ENCODE data around the gene FRMD4B. TPM values are rescaled to one million over a fixed set of nuclear protein-coding genes. Genes with fewer than 3 reads are reported as not detected.

FRMD4B gene
- total and polyA plus RNA-seq, 4 donors: 5.6 to 73.6 (median 24.0) TPM

DNA sequence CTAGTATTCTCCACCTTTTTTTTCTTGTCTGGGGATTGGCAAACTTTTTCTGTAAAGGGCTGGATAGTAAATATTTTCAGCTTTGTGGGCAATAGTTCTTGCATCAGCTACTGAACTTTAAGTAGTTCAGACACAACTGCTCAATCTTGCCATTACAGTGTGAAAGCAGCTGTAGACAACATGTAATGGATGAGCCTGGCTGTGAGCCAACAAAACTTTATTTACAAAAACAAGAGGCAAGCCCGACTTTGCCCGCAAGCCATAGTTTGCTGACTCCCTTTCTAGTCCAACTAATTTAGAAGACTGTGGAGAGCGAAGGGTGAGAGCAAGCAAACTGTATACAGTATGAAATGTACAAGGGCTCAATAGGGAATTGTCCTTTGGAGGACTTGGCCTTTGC is 6.2 kb downstream of the FRMD4B start:
- intact Hi-C loops (cut with DNase I): no loop called here
- no peak for ATAC-seq (ENCODE audit: low FRiP score)
- H3K4me3 ChIP-seq (ENCODE audit: low read length in 2 of 2): no peak overlapping the region
- no peak for DNase-seq
- H3K4me1 ChIP-seq (ENCODE audit: control insufficient read depth in 1 of 2, insufficient read depth in 2 of 2, low read length in 2 of 2): no peaks in the 10 kb centered on the region
- H3K27ac ChIP-seq (ENCODE audit: low read depth in 1 of 2, low read length in 2 of 2): no peak overlapping the region
- H3K36me3 ChIP-seq (ENCODE audit: control insufficient read depth in 1 of 2, insufficient read depth in 2 of 2, low read length in 1 of 2): no peaks in the 10 kb centered on the region
- 78 to 79% methylated on average over 3 of the region's 3 CpGs for WGBS, 2 donors
- no peaks in the 10 kb centered on the region for H3K27me3 ChIP-seq (ENCODE audit: control insufficient read depth in 1 of 2, insufficient read depth in 2 of 2, low read length in 1 of 2)
- H3K9me3 ChIP-seq (ENCODE audit: control insufficient read depth, low read length): no peaks in the 10 kb centered on the region

DNA sequence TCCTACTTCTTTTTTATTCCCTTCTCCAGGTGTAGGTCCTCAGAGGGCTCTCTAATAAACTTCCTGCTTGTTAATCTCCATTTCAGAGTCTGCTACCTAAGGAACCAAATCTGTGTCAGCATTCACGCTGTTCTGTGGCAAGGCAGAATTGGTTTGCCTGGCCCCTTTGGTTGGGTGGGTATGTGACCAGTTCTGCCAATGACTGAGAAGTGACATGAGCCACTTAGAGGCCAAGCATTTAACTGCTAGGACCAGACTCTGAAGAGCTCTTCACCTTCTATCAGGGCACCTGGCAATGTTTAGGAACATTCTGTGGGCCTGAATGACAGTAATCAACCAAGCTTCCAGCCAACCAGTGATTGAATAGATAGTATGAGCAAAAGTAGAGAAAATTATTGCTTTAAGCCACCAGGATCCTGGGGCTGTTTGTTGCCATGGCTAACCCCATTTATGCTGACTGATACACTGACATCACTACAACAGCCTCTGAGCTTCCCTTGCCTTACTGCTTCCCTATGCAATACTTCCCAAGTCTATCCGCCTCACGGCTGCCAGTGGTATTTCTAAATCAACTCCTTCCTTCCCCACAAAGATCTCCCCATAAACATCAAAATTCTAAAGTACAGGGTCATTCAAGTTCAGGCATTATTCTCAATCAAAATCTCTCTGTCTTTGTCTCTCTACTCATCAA is 7.6 kb downstream of the FRMD4B start:
- no peak for ATAC-seq (ENCODE audit: low FRiP score)
- whole genome bisulfite sequencing, 2 donors: 97 to 98% methylated on average over 3 of the region's 3 CpGs
- intact Hi-C loops (cut with DNase I): no loop called here

DNA sequence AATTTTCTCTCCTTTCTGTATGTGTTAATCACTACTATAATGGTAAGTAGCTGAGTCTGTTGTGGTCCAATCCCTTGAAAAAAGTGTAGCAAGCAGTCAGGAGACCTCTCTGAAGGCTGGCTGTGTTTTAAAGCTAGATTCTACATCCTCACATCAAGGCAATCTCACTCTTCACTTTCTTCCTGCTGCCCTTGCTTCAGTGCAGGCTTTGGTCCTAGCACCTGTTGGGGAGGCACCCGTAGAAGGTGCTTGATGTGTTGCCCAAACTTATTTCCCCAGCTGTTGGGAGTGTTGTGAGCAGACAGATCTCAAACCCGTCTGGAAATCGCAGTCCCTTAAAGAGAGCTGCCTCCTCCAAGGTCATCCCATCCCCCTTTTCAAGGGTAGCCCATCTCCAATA is 8.6 kb downstream of the FRMD4B start:
- 91 to 92% methylated on average over 3 of the region's 3 CpGs for WGBS, 2 donors
- DNase-seq (no peak), ATAC-seq (ENCODE audit: low FRiP score) (no peak)
- H3K27me3 ChIP-seq (ENCODE audit: control insufficient read depth in 1 of 2, insufficient read depth in 2 of 2, low read length in 1 of 2): no peaks in the 10 kb centered on the region
- no peaks in the 10 kb centered on the region for H3K4me1 ChIP-seq (ENCODE audit: control insufficient read depth in 1 of 2, insufficient read depth in 2 of 2, low read length in 2 of 2)
- H3K27ac ChIP-seq (ENCODE audit: low read depth in 1 of 2, low read length in 2 of 2): no peak overlapping the region
- no peaks in the 10 kb centered on the region for H3K36me3 ChIP-seq (ENCODE audit: control insufficient read depth in 1 of 2, insufficient read depth in 2 of 2, low read length in 1 of 2)
- no peak overlapping the region for H3K4me3 ChIP-seq (ENCODE audit: low read length in 2 of 2)
- no peaks in the 10 kb centered on the region for H3K9me3 ChIP-seq (ENCODE audit: control insufficient read depth, low read length)
- intact Hi-C loops (cut with DNase I): no loop called here

More for the DNA sequence above, 7.6 kb downstream of the FRMD4B start:
- Histone ChIP-seq H3K4me3 (ENCODE audit: low read length in 2 of 2) (no peak overlapping the region), H3K9me3 (ENCODE audit: control insufficient read depth, low read length) (no peaks in the 10 kb centered on the region), H3K4me1 (ENCODE audit: control insufficient read depth in 1 of 2, insufficient read depth in 2 of 2, low read length in 2 of 2) (no peaks in the 10 kb centered on the region), H3K27me3 (ENCODE audit: control insufficient read depth in 1 of 2, insufficient read depth in 2 of 2, low read length in 1 of 2) (no peaks in the 10 kb centered on the region), H3K36me3 (ENCODE audit: control insufficient read depth in 1 of 2, insufficient read depth in 2 of 2, low read length in 1 of 2) (no peaks in the 10 kb centered on the region), H3K27ac (ENCODE audit: low read depth in 1 of 2, low read length in 2 of 2) (no peak overlapping the region)
- no peak for DNase-seq

DNA sequence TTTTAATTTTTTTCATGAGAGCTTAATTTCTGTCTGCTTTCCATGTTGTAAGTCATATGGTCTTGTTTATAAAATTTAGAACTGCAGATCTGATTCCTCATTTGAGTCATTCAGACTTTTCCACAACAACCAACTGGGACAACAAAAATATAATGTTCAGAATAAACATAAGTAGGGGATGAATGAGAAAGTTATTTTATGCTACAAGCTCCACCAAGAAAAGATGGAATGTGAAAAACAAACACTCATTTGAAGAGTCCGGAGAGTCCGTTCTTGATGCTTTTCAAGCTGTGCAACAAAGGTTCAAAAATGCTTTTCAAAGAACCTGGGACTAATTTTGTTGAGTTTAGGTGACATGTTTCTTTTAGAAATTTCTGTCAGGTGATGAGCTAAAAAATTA is 9.2 kb downstream of the FRMD4B start:
- H3K27ac ChIP-seq (ENCODE audit: low read depth in 1 of 2, low read length in 2 of 2): no peak overlapping the region
- no peaks in the 10 kb centered on the region for H3K4me1 ChIP-seq (ENCODE audit: control insufficient read depth in 1 of 2, insufficient read depth in 2 of 2, low read length in 2 of 2)
- no peaks in the 10 kb centered on the region for H3K9me3 ChIP-seq (ENCODE audit: control insufficient read depth, low read length)
- H3K27me3 ChIP-seq (ENCODE audit: control insufficient read depth in 1 of 2, insufficient read depth in 2 of 2, low read length in 1 of 2): no peaks in the 10 kb centered on the region
- H3K4me3 ChIP-seq (ENCODE audit: low read length in 2 of 2): no peak overlapping the region
- intact Hi-C loops (cut with DNase I): no loop called here
- H3K36me3 ChIP-seq (ENCODE audit: control insufficient read depth in 1 of 2, insufficient read depth in 2 of 2, low read length in 1 of 2): no peaks in the 10 kb centered on the region
- ATAC-seq (ENCODE audit: low FRiP score) (no peak), DNase-seq (no peak)
- 23 to 56% methylated on average over 2 of the region's 2 CpGs for WGBS, 2 donors

DNA sequence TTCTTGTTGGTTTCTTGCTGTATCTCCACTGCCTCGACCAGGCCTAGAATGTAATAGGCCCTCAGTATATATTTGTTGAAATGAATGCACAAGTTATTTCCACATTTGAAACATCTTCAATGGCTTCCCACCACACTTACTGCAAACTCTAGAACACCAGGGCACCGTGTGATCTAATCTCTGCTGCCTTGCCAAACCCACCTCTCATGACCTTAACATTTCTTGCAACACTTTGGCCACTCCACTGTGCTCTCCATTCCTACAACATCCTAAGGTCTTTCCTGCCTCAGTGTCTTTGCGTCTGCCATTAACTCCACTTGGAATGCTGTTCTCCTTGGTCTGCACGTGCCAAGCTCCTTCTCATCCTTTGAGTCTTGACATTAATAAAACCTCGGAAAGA is 14.1 kb downstream of the FRMD4B start:
- Histone ChIP-seq H3K4me3 (ENCODE audit: low read length in 2 of 2) (no peak overlapping the region), H3K9me3 (ENCODE audit: control insufficient read depth, low read length) (no peaks in the 10 kb centered on the region), H3K27ac (ENCODE audit: low read depth in 1 of 2, low read length in 2 of 2) (peak overlapping the region in 1 of 2 donors; percentile 10), H3K27me3 (ENCODE audit: control insufficient read depth in 1 of 2, insufficient read depth in 2 of 2, low read length in 1 of 2) (no peaks in the 10 kb centered on the region), H3K4me1 (ENCODE audit: control insufficient read depth in 1 of 2, insufficient read depth in 2 of 2, low read length in 2 of 2) (peaks cover 3% of the 10 kb centered on the region in 2 donors), H3K36me3 (ENCODE audit: control insufficient read depth in 1 of 2, insufficient read depth in 2 of 2, low read length in 1 of 2) (no peaks in the 10 kb centered on the region)
- 87 to 89% methylated on average over 5 of the region's 5 CpGs for WGBS, 2 donors
- ATAC-seq (ENCODE audit: low FRiP score) (no peak), DNase-seq (no peak)
- intact Hi-C loops (cut with DNase I): loop anchor here in 1 of 2 donors (5.0 kb wide), 1 partner anchor 45 kb away; no protein-coding TSS in a partner anchor

DNA sequence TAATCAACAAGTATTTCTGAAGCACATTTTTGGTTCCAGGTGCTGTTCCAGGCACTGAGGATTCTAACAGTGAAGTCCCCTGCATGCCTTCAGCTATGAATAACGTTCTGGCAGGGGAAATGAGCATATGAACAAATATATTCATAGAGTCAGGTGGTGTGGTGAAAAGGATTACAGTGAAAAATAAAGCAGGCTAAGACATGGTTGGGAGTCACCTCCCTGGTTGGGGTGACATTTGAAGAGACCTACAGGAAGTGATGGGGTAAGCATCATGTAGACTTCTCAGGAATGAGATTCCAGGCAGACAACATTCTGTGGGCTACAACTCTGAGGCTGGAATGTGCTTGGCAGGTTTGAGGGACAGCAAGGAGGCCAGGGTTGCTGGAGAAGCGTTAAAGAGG is 15.0 kb downstream of the FRMD4B start:
- Histone ChIP-seq H3K27ac (ENCODE audit: low read depth in 1 of 2, low read length in 2 of 2) (peak overlapping the region; percentile 36 to 66), H3K4me3 (ENCODE audit: low read length in 2 of 2) (no peak overlapping the region), H3K9me3 (ENCODE audit: control insufficient read depth, low read length) (no peaks in the 10 kb centered on the region), H3K4me1 (ENCODE audit: control insufficient read depth in 1 of 2, insufficient read depth in 2 of 2, low read length in 2 of 2) (peaks cover 3% of the 10 kb centered on the region in 2 donors), H3K27me3 (ENCODE audit: control insufficient read depth in 1 of 2, insufficient read depth in 2 of 2, low read length in 1 of 2) (no peaks in the 10 kb centered on the region), H3K36me3 (ENCODE audit: control insufficient read depth in 1 of 2, insufficient read depth in 2 of 2, low read length in 1 of 2) (no peaks in the 10 kb centered on the region)
- 30 to 40% methylated on average over 2 of the region's 2 CpGs for WGBS, 2 donors
- no peak for DNase-seq
- ATAC-seq (ENCODE audit: low FRiP score): no peak
- intact Hi-C loops (cut with DNase I): loop anchor here in 1 of 2 donors (5.0 kb wide), 1 partner anchor 44 kb away; no protein-coding TSS in a partner anchor

DNA sequence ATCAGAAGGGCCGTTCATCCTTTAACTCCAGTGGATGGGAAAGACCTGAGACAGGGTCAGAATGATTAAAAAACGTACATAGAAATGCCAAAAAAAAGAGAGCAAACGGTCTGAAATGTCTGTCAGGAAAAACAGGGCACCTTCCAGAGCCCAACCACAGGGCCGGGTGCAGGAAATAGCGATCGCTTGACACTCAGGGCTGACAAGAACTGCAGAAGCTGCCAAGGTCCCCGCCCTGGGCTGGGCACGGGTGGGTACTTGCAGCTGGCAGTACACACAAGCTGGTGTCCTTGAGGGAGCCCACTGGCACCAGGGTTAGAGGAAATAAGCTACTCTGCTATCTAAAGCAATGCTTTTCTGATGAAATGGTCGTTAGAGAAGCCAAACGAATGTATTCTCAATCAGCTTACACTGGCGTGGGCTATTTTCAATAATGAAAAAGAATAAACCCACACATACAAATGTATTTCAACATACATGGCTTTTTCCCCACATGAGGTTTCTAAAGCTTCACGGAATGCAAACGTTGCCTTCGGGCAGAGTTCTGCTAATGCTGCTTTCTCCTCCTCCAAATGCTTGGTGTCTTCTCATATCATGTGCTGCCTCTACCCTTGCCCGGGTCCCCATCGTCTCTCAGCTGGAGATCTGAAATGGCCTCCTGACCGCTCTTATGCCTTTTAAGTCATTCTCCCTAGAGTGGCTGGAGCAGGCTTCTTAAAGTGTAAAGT is 15.6 kb downstream of the FRMD4B start:
- peaks cover 3% of the 10 kb centered on the region in 2 donors for H3K4me1 ChIP-seq (ENCODE audit: control insufficient read depth in 1 of 2, insufficient read depth in 2 of 2, low read length in 2 of 2)
- intact Hi-C loops (cut with DNase I): loop anchor here in 1 of 2 donors (5.0 kb wide), 1 partner anchor 43 kb away; no protein-coding TSS in a partner anchor
- peak; percentile 64 for ATAC-seq (ENCODE audit: low FRiP score)
- 12% methylated on average over 17 of the region's 17 CpGs for whole genome bisulfite sequencing, 2 donors
- peak; percentile 85 to 92 for DNase-seq
- H3K27me3 ChIP-seq (ENCODE audit: control insufficient read depth in 1 of 2, insufficient read depth in 2 of 2, low read length in 1 of 2): no peaks in the 10 kb centered on the region
- no peaks in the 10 kb centered on the region for H3K36me3 ChIP-seq (ENCODE audit: control insufficient read depth in 1 of 2, insufficient read depth in 2 of 2, low read length in 1 of 2)
- peak overlapping the region; percentile 66 to 82 for H3K27ac ChIP-seq (ENCODE audit: low read depth in 1 of 2, low read length in 2 of 2)
- no peak overlapping the region for H3K4me3 ChIP-seq (ENCODE audit: low read length in 2 of 2)
- no peaks in the 10 kb centered on the region for H3K9me3 ChIP-seq (ENCODE audit: control insufficient read depth, low read length)

DNA sequence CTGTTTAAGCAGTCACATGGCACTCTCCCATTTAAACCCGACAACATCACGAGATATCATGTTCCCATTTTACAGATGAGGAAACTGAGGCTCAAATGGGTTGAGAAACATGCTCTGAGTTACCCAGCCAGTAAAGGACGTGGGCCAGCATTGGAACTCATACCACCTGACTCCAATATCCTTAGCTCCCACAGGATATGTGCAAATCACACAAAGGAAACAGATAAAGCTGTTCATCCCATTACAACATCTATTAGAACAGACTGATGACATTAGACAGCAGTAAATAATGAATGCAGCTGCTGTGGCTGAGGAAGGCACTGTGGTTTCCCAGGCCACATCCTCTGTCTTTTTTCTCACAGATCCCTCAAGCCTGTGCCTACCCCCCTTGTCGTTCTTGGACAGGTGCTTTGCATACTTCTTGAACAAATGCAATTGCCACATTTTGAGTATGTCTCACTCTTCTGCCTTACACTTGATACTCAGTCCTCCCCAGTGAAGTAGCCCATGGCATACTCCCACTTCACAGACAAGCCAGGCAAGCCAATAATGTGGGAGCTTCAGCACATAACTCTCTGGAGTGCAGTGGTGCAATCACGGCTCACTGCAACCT is 17.7 kb downstream of the FRMD4B start:
- whole genome bisulfite sequencing, 2 donors: 87% methylated on average over 5 of the region's 5 CpGs
- H3K36me3 ChIP-seq (ENCODE audit: control insufficient read depth in 1 of 2, insufficient read depth in 2 of 2, low read length in 1 of 2): no peaks in the 10 kb centered on the region
- H3K27ac ChIP-seq (ENCODE audit: low read depth in 1 of 2, low read length in 2 of 2): peak overlapping the region in 1 of 2 donors; percentile 86
- no peak for ATAC-seq (ENCODE audit: low FRiP score)
- no peak overlapping the region for H3K4me3 ChIP-seq (ENCODE audit: low read length in 2 of 2)
- intact Hi-C loops (cut with DNase I): no loop called here
- no peak for DNase-seq
- no peaks in the 10 kb centered on the region for H3K27me3 ChIP-seq (ENCODE audit: control insufficient read depth in 1 of 2, insufficient read depth in 2 of 2, low read length in 1 of 2)
- peaks cover 3 to 8% of the 10 kb centered on the region in 2 donors for H3K4me1 ChIP-seq (ENCODE audit: control insufficient read depth in 1 of 2, insufficient read depth in 2 of 2, low read length in 2 of 2)
- H3K9me3 ChIP-seq (ENCODE audit: control insufficient read depth, low read length): no peaks in the 10 kb centered on the region

Data from aorta (tissue), 5 donors.